ENCODE results near the gene C3orf20. TPM values are rescaled to one million over a fixed set of nuclear protein-coding genes. Genes with fewer than 3 reads are reported as not detected.
"Not testable (repeated sequence)": the region's sequence is repeated elsewhere in the genome, so short reads cannot be mapped to it uniquely, and the experiment has no call there.

The C3orf20 gene
- total and polyA plus RNA-seq, 4 experiments from 2014 or later: 0.38 to 0.44 TPM; not detected in 2

- intact Hi-C loops (cut with micrococcal nuclease): loop anchor here (2.0 kb wide), 1 partner anchor 1169 kb away; the partner anchor contains the start of gene HDAC11
- Histone ChIP-seq H3K9me3 (ENCODE audit: control insufficient read depth in 1 of 2, low read length in 2 of 2) (no peaks in the 10 kb centered on the region), H3K4me3 (ENCODE audit: low read length in 2 of 2) (no peak overlapping the region), H3K27me3 (ENCODE audit: insufficient read depth, low read length) (no peaks in the 10 kb centered on the region), H3K36me3 (ENCODE audit: insufficient read depth, low read length) (peaks cover 6% of the 10 kb centered on the region), H3K4me1 (ENCODE audit: insufficient read depth, low read length) (peaks cover 34% of the 10 kb centered on the region), H3K27ac (ENCODE audit: low read depth, low read length) (no peak overlapping the region)
- no peaks in the 10 kb centered on the region for H3K9me3 Mint-ChIP-seq
- H3K27me3 Mint-ChIP-seq: no peaks in the 10 kb centered on the region
- H3K27ac Mint-ChIP-seq: peak overlapping the region in 4 of 7 donors; percentile 43 to 100 (median 90)
- no peak for DNase-seq
- ChIA-PET POLR2A (ENCODE audit: partially characterized antibody) (interaction anchor here (1.3 to 3.0 kb wide), 10 partner anchors 11 to 1808 kb away, joined by 3 to 25 read pairs (median 14); partner anchors contain the start of genes CHCHD4, MRPS25, NR2C2 and RBSN), CTCF (ENCODE audit: partially characterized antibody) (interaction anchor here (0.5 to 2.1 kb wide), 4 partner anchors 17 to 447 kb away, joined by 3 to 6 read pairs (median 4); no protein-coding TSS in a partner anchor)
- H3K4me1 Mint-ChIP-seq: peaks cover 22 to 46% (median 33%) of the 10 kb centered on the region in 4 donors
- peak overlapping the region in 7 of 8 donors; percentile 67 to 99 (median 94) for H3K4me3 Mint-ChIP-seq
- peaks cover 5 to 12% of the 10 kb centered on the region in 2 donors for H3K36me3 Mint-ChIP-seq
These were observed 24.7 kb upstream of the C3orf20 start for GRCh38 chr3:14650193-14650592.

GRCh38 chr3:14651440-14652251 lies 23.3 kb upstream of the C3orf20 start, which contains the start of gene CCDC174:
Gene CCDC174 (plus strand): TSS chr3:14651762. CDS start chr3:14651837, 75 bp downstream.
- no peaks in the 10 kb centered on the region for H3K27me3 Mint-ChIP-seq
- peaks cover 18 to 25% of the 10 kb centered on the region in 2 donors for H3K36me3 Mint-ChIP-seq
- H3K4me1 Mint-ChIP-seq: peaks cover 27 to 50% (median 40%) of the 10 kb centered on the region in 4 donors
- peak within 1 kb of the TSS; percentile 84 to 99 (median 94) for H3K4me3 Mint-ChIP-seq
- Histone ChIP-seq H3K27me3 (ENCODE audit: insufficient read depth, low read length) (no peaks in the 10 kb centered on the region), H3K36me3 (ENCODE audit: insufficient read depth, low read length) (peaks cover 21% of the 10 kb centered on the region), H3K4me1 (ENCODE audit: insufficient read depth, low read length) (peaks cover 37% of the 10 kb centered on the region), H3K4me3 (ENCODE audit: low read length in 2 of 2) (peak within 1 kb of the TSS; percentile 67 to 98), H3K9me3 (ENCODE audit: control insufficient read depth in 1 of 2, low read length in 2 of 2) (no peaks in the 10 kb centered on the region), H3K27ac (ENCODE audit: low read depth, low read length) (peak within 1 kb of the TSS; percentile 98)
- peak within 1 kb of the TSS; percentile 91 to 100 (median 98) for H3K27ac Mint-ChIP-seq
- H3K9me3 Mint-ChIP-seq: no peaks in the 10 kb centered on the region
- CTCF ChIA-PET (ENCODE audit: partially characterized antibody): interaction anchor here (0.8 to 2.1 kb wide), 6 partner anchors 19 to 467 kb away, joined by 3 to 6 read pairs (median 3); partner anchors contain the start of gene RBSN
- DNase-seq: peak; percentile 95 to 98 (median 97)
- intact Hi-C loops (cut with micrococcal nuclease): loop anchor here (1.0 to 2.0 kb wide), 6 partner anchors 296 to 1171 kb away; partner anchors contain the start of genes HDAC11, LSM3, MRPS25 and NR2C2
- POLR2A ChIA-PET (ENCODE audit: partially characterized antibody): interaction anchor here (0.6 to 3.1 kb wide), 31 partner anchors 9 to 1989 kb away, joined by 3 to 41 read pairs (median 7); partner anchors contain the start of genes BTD, CAPN7, CHCHD4 and HACL1

GRCh38 chr3:14652360-14652907 lies 22.5 kb upstream of the C3orf20 start:
- H3K9me3 Mint-ChIP-seq; H3K9me3 ChIP-seq (ENCODE audit: control insufficient read depth in 1 of 2, low read length in 2 of 2); H3K27me3 Mint-ChIP-seq; intact Hi-C loops (cut with micrococcal nuclease); DNase-seq; H3K27me3 ChIP-seq (ENCODE audit: insufficient read depth, low read length): not testable (repeated sequence)
- CTCF ChIA-PET (ENCODE audit: partially characterized antibody): interaction anchor here (1.3 kb wide), 1 partner anchor 12 kb away, joined by 3 read pairs; no protein-coding TSS in a partner anchor
- peak overlapping the region; percentile 67 to 98 for H3K4me3 ChIP-seq (ENCODE audit: low read length in 2 of 2)
- peaks cover 29% of the 10 kb centered on the region for H3K36me3 ChIP-seq (ENCODE audit: insufficient read depth, low read length)
- Mint-ChIP-seq H3K4me1 (peaks cover 32 to 55% (median 44%) of the 10 kb centered on the region in 4 donors), H3K36me3 (peaks cover 25 to 33% of the 10 kb centered on the region in 2 donors), H3K4me3 (peak overlapping the region; percentile 84 to 99 (median 94)), H3K27ac (peak overlapping the region; percentile 91 to 100 (median 98))
- peaks cover 43% of the 10 kb centered on the region for H3K4me1 ChIP-seq (ENCODE audit: insufficient read depth, low read length)
- POLR2A ChIA-PET (ENCODE audit: partially characterized antibody): interaction anchor here (1.0 to 3.1 kb wide), 17 partner anchors 9 to 1989 kb away, joined by 3 to 41 read pairs (median 14); partner anchors contain the start of genes CHCHD4, HDAC11, LSM3 and MRPS25
- H3K27ac ChIP-seq (ENCODE audit: low read depth, low read length): peak overlapping the region; percentile 98

- Mint-ChIP-seq H3K27ac (peak overlapping the region in 5 of 7 donors; percentile 3 to 80 (median 42)), H3K9me3 (no peaks in the 10 kb centered on the region), H3K4me1 (peaks cover 22 to 44% (median 32%) of the 10 kb centered on the region in 4 donors), H3K27me3 (no peaks in the 10 kb centered on the region), H3K4me3 (peak overlapping the region in 1 of 8 donors; percentile 3), H3K36me3 (peaks cover 57 to 73% of the 10 kb centered on the region in 2 donors)
- DNase-seq: no peak
- intact Hi-C loops (cut with micrococcal nuclease): no loop called here
- CTCF ChIA-PET (ENCODE audit: partially characterized antibody): no interaction called here
- Histone ChIP-seq H3K4me3 (ENCODE audit: low read length in 2 of 2) (no peak overlapping the region), H3K27ac (ENCODE audit: low read depth, low read length) (no peak overlapping the region), H3K27me3 (ENCODE audit: insufficient read depth, low read length) (no peaks in the 10 kb centered on the region), H3K9me3 (ENCODE audit: control insufficient read depth in 1 of 2, low read length in 2 of 2) (no peaks in the 10 kb centered on the region), H3K4me1 (ENCODE audit: insufficient read depth, low read length) (peaks cover 27% of the 10 kb centered on the region), H3K36me3 (ENCODE audit: insufficient read depth, low read length) (peaks cover 76% of the 10 kb centered on the region)
- POLR2A ChIA-PET (ENCODE audit: partially characterized antibody): no interaction called here
These were observed 17.4 kb upstream of the C3orf20 start for GRCh38 chr3:14657579-14657978.

- H3K4me3 Mint-ChIP-seq: no peak overlapping the region
- peaks cover 11 to 30% (median 20%) of the 10 kb centered on the region in 4 donors for H3K4me1 Mint-ChIP-seq
- POLR2A ChIA-PET (ENCODE audit: partially characterized antibody): interaction anchor here (4.2 kb wide), 1 partner anchor 7 kb away, joined by 25 read pairs; the partner anchor contains the start of gene CCDC174
- H3K27me3 ChIP-seq (ENCODE audit: insufficient read depth, low read length): no peaks in the 10 kb centered on the region
- H3K9me3 Mint-ChIP-seq: no peaks in the 10 kb centered on the region
- intact Hi-C loops (cut with micrococcal nuclease): no loop called here
- CTCF ChIA-PET (ENCODE audit: partially characterized antibody): no interaction called here
- peak overlapping the region in 2 of 7 donors; percentile 19 to 41 for H3K27ac Mint-ChIP-seq
- no peak for DNase-seq
- peaks cover 86% of the 10 kb centered on the region for H3K36me3 ChIP-seq (ENCODE audit: insufficient read depth, low read length)
- no peak overlapping the region for H3K4me3 ChIP-seq (ENCODE audit: low read length in 2 of 2)
- no peaks in the 10 kb centered on the region for H3K27me3 Mint-ChIP-seq
- peaks cover 13% of the 10 kb centered on the region for H3K4me1 ChIP-seq (ENCODE audit: insufficient read depth, low read length)
- no peaks in the 10 kb centered on the region for H3K9me3 ChIP-seq (ENCODE audit: control insufficient read depth in 1 of 2, low read length in 2 of 2)
- H3K27ac ChIP-seq (ENCODE audit: low read depth, low read length): no peak overlapping the region
- peaks cover 65 to 86% of the 10 kb centered on the region in 2 donors for H3K36me3 Mint-ChIP-seq
These were observed 16.0 kb upstream of the C3orf20 start for GRCh38 chr3:14658978-14659377.

GRCh38 chr3:14660942-14661341 lies 14.0 kb upstream of the C3orf20 start:
- H3K4me1 Mint-ChIP-seq: peaks cover 7 to 21% (median 14%) of the 10 kb centered on the region in 4 donors
- DNase-seq: no peak
- H3K27ac ChIP-seq (ENCODE audit: low read depth, low read length): no peak overlapping the region
- CTCF ChIA-PET (ENCODE audit: partially characterized antibody): no interaction called here
- no peaks in the 10 kb centered on the region for H3K27me3 Mint-ChIP-seq
- H3K4me1 ChIP-seq (ENCODE audit: insufficient read depth, low read length): peaks cover 8% of the 10 kb centered on the region
- H3K9me3 ChIP-seq (ENCODE audit: control insufficient read depth in 1 of 2, low read length in 2 of 2): no peaks in the 10 kb centered on the region
- no peak overlapping the region for H3K4me3 ChIP-seq (ENCODE audit: low read length in 2 of 2)
- intact Hi-C loops (cut with micrococcal nuclease): no loop called here
- H3K9me3 Mint-ChIP-seq: no peaks in the 10 kb centered on the region
- no peak overlapping the region for H3K4me3 Mint-ChIP-seq
- H3K27ac Mint-ChIP-seq: peak overlapping the region in 1 of 7 donors; percentile 72
- POLR2A ChIA-PET (ENCODE audit: partially characterized antibody): interaction anchor here (4.2 kb wide), 1 partner anchor 9 kb away, joined by 25 read pairs; the partner anchor contains the start of gene CCDC174
- H3K36me3 Mint-ChIP-seq: peaks cover 69 to 95% of the 10 kb centered on the region in 2 donors
- no peaks in the 10 kb centered on the region for H3K27me3 ChIP-seq (ENCODE audit: insufficient read depth, low read length)
- H3K36me3 ChIP-seq (ENCODE audit: insufficient read depth, low read length): peaks cover 96% of the 10 kb centered on the region
